ENCODE results near the gene CNTRL.

- TF ChIP-seq CTCF (conservative IDR thresholded peaks at IDR 0.05) = no peak
- TF ChIP-seq EZH2 (IDR thresholded peaks at IDR 0.05; ENCODE audit: low read depth) = no peak
Measured at GRCh38 chr9:121125590-121125989, 50.8 kb downstream of the CNTRL start.

Measured in PC-9 (cell line).